OCI-LY1 (cell line): ENCODE measurements around the gene CCDC57.

Experiments
- EZH2 ChIP-seq: fragments of 200-600 bp; sonication (generic), shearing (Covaris generic); IDR thresholded peaks from 2 replicates; pipeline ENCODE4 v1.8.0; 2017; ENCODE audit warnings: borderline replicate concordance, mixed run types, mild to moderate bottlenecking, antibody characterized with exemption, low read length, moderate library complexity, mixed read lengths
- TF ChIP-seq, protein P1 (sequence below): fragments of 200-600 bp; sonication (generic), shearing (Covaris generic); IDR thresholded peaks from 2 replicates; pipeline ENCODE4 v1.5.1; 2017; ENCODE audit warnings: mild to moderate bottlenecking, antibody characterized with exemption, low read length, moderate library complexity, mixed read lengths

DNA sequence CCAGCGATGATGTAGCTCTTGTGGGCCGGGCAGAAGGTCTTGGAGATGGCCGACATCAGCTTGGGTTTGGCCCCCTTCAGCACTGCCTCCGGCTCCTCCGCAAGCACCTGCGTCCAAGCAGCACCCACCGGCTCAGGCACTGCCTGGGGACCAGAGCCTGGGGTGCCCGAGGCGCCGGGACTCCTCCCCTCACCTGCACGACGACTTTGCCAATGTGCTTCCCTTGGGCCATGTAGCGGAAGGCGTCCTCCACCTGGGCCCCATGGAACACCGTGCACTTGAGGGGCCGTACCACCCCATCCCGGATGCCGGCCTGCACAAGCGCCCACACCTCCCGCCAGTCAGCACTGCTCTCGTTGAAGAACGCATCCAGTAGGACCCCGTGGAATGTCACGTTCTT is 129.6 kb downstream of the CCDC57 start:
- no peak for TF ChIP-seq EZH2
- TF ChIP-seq, protein P1, sequence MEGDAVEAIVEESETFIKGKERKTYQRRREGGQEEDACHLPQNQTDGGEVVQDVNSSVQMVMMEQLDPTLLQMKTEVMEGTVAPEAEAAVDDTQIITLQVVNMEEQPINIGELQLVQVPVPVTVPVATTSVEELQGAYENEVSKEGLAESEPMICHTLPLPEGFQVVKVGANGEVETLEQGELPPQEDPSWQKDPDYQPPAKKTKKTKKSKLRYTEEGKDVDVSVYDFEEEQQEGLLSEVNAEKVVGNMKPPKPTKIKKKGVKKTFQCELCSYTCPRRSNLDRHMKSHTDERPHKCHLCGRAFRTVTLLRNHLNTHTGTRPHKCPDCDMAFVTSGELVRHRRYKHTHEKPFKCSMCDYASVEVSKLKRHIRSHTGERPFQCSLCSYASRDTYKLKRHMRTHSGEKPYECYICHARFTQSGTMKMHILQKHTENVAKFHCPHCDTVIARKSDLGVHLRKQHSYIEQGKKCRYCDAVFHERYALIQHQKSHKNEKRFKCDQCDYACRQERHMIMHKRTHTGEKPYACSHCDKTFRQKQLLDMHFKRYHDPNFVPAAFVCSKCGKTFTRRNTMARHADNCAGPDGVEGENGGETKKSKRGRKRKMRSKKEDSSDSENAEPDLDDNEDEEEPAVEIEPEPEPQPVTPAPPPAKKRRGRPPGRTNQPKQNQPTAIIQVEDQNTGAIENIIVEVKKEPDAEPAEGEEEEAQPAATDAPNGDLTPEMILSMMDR = no peak
